Measurements from ENCODE around the gene PDE4D.
"Not testable (repeated sequence)": the region's sequence is repeated elsewhere in the genome, so short reads cannot be mapped to it uniquely, and the experiment has no call there.

Gene PDE4D

DNA sequence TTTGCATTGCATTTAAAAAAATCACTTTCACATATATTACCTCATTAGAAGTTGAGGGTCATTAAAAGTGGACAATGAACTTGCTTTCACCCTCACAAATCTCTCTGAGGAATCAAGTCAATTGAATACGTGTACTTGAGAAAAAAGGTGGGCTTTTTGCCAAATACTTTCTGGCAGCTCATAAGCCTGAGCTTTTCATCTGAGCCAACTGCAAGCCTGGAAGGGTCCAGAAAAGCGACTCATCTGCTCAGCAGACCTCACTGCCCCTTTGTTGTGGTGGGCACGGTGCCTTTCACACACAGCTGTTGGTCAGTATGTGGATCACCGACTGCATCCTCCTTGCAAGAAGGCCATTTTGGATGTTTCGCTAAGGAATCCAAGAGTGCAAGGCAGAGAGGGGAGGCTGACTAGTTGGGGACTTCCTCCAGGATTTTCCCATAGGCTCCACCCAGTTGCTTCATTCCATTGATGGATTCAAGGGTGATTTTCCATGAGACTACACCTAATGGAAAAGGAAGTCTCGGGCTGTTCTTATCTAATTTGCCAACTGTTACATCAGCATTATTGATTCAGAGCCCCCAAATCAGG lies 564.7 kb downstream of the PDE4D start:
- no peak for DNase-seq (ENCODE audit: low read depth in 2 of 2)

DNA sequence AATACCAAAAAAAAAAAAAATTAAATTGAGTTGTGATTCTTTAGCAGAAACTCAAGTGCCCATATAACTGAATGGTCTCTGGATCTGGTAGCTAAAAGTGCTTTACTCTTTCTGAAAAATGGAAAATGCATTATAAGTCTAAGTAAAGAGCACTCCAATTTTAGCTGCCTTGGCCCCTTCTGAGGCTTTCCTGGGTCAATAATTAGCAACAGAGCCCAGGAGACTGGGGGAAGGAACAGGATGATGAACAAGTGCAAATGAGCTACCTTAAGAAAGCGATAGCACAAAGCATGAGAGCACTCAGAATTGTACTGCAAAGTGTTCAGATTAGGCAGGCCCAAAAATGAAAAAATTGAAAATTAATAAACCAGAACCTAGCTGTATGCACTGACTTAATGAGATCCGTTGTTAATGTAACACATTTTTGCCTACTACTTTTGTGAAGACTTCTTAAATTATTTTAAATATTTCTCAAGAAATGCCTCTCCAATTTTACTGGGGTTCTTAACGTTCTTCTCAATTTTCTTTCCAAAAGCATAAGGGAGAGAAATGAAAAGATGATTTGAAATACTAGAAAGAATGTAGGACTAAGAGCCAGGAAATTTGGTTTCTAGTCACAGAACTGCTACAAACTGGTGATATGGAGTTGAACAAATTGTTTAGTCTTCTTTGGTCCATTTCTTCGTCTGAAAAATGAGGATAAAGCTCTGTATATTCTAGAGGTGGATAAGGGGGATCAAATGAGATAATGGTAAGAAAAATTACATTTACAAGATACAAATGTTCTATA lies 566.1 kb downstream of the PDE4D start:
- DNase-seq (ENCODE audit: low read depth in 2 of 2): no peak

DNA sequence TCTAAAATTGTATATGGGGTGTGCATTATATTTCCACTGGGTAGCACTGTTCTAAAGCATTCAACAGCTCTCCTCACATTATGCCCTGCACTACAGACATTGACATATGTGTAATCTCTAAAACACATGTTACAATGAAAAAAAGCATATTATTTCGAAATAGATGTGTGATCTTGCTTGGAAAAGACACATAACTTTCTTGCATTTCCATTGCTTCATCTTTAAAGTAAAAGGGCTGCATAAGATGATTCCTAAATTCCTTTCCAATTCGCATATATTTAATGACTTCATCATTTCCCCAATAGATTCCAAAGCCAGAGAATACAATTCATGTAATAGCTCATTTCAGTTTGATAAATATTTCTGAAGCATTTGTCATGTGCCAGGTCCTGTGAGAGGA lies 566.9 kb downstream of the PDE4D start:
- no peak for DNase-seq (ENCODE audit: low read depth in 2 of 2)

DNA sequence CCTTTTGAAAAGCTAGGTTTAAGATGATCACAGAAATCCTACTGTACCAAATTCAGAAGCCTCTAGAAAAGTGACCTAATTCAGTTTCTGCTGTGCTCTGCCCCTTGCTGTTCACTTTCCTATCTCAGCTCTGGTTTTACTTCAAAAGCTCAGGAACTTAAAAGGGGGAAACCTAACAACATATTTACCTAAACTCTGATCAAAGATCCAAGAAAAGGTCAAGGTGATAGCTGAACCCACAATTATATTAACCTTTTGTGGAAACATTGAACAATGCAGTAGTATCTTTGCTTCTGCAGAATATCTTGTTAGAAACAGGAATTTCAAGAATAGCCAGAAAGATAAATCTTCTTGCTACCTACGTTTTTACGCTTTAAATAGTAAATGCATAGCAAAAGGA lies 568.5 kb downstream of the PDE4D start:
- DNase-seq (ENCODE audit: low read depth in 2 of 2): no peak

DNA sequence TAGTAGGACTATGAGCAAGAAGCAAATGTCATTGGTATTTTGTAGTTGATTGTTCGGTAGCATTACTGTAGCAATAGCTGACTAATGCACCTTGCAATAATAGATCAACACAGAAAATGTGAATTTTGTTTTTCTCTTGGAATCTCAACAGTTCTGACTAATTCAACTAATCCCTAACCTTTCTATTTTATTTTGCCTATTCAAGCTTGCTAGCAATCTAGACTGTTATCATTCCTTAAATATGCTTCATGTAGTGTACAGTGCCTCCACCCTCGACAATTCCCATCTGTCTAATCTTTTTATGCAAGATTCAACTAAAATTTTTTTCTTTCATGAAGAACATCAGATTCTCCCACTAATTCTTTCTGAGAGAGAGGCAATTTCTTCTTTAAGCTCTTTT lies 570.6 kb downstream of the PDE4D start:
- DNase-seq (ENCODE audit: low read depth in 2 of 2): no peak

DNA sequence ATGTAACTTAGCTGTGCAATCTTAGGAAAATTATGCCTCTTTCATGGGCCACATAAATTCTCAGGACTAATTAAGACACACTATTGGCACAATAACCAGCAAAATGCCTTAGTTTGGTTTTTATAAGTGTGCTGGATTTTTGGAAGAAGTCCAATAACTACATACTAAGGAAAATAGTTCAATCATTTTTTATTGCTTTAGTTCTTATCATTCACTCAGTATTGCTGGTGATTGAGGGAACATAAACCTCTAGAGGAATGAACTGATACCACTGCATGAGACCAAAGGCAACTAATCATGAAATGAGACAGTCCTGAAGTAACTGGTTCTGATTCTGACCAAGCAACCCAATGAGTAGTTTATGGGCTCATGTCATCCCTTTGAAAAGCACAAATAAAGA lies 571.5 kb downstream of the PDE4D start:
- DNase-seq (ENCODE audit: low read depth in 2 of 2): no peak

DNA sequence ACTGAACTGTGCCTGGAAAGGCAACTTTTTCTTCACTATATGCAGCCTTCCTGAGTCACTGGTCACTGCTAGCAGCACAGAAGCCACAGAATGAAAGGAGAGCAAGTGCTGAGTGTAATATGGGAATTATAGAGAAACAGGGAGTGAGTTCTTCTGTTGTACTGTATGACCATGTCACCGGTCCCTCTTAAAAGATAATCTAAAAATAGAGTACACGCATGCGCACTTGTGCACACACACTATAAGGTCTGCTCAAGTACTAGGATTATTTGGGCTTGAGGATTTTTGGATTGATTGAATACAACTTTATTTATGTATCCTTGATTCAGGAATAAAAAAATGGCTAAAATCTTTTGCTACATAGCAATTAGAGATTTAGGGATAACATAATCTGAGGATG lies 571.9 kb downstream of the PDE4D start:
- no peak for DNase-seq (ENCODE audit: low read depth in 2 of 2)

DNA sequence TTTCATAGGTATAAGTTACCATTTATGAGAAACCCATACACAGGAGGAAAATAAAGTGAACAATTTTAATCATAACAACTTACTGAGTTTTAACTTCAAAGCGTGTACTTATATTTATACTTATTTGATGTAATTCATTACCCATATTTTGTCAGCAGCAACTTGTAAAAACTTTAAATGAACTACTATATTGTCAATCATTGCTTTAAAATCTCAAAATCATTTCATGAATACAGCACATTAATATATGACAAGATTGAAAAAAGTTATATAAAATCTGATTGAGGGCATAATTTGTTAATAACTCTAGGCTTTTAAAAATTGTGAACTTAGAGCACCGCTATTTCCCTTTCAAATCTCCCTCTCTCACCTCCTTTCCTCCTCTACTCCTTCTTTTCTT lies 573.1 kb downstream of the PDE4D start:
- DNase-seq (ENCODE audit: low read depth in 2 of 2): no peak

DNA sequence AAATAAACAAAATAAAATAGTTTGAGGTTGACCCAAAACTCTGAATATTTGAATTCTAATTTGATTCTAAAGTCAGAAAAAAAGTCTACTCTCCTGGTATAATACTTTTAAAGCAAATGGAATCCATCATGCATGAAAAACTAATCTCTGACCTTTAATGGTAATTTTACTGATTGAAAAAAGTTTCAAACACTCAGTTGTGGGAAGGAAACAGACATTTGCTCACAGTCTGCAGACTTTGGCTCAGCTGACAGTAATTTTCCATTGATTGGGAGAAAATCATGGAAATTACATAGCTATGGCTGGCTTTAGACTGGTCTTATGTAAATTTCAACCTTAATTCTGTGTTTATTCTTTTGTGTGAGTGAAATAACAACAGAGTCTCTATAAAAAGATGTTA lies 574.3 kb downstream of the PDE4D start:
- DNase-seq (ENCODE audit: low read depth in 2 of 2): no peak

DNA sequence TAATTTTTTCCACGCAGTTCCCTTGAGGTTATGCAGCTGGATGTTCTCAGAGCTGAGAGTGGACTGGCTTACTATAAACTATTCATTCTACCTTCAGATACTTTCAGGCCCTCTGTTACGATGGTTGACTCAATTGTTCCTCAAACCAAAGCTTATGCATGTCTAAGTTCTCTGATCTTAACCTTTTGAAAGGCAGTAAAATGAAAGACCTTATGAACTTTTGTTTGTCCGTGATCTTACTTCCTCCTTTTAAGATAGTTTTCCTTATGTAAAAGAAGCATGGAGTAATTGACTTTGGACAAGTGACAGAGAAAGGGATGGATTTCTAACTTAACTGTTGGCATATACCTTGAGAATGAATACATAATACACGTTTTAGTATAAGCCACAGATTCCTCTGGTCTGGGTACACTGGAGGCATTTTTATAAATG lies 575.7 kb downstream of the PDE4D start:
- no peak for DNase-seq (ENCODE audit: low read depth in 2 of 2)

DNA sequence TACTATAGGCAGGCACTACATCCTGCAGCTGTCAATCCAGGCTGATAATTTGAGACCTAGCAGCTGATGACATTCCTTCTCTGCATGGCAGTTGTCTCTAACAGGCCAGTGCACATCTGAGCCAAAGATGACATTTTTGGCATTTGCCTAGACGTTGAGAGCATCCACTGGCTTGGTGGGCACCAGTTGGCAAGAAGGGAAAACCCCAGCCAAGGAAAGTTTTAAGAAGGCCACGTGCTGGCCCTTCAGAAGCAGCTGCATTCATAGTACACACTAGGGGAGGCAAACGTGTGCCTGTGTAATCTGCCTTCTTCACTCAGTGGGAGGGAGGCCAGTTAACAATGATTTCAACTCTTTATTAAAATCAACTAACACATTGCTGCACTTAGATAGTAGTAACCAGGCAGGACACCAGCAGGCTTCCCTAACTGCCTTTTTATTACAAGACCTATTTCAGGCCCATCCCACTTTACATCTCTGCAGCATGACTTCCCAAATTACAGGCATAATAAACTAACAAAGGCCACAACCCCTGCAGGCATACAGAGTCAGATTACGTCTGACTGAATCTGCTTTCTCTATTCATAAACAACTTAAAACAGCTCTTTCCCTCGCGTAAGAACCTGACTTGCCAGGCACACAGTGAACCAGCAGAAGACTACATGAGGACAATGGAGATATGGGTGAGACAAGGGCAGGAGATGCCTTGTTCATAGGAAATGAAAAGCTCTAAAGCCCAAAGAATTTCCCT lies 576.3 kb downstream of the PDE4D start:
- no peak for DNase-seq (ENCODE audit: low read depth in 2 of 2)

DNA sequence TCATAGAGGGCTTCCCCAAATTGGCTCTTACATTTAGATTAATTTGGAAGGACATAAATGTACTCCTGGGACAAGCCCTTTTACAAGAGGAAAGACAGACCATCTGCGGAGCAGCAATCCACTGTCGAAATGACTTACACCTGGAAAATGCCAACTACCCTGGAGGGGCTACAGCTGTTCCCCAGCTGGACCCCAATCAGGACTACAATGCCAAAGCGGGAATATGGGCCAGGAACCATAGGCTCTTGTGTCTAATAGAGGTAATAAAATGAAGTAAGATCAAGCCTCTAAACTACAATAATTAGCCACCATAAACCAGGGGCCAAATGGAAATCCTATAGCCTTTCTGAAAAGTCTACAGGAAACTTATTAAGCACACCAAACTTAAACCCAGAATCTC lies 581.3 kb downstream of the PDE4D start:
- DNase-seq (ENCODE audit: low read depth in 2 of 2): no peak

DNA sequence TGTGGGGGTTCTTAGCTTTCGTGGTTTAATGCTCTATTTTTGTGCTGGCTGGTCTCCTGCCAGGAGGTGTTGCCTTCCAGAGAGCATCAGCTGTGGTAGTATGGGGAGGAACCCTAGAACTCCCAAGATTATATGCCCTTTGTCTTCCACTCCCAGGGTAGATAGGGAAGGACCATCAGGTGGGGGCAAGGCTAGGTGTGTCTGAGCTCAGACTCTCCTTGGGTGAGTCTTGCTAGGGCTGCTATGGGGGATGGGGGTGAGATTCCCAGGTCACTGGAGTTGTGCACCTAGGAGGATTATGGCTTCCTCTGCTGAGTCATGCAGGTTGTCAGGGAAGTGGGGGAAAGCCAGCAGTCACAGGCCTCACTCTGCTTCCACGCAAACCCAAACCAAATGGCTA lies 584.8 kb downstream of the PDE4D start:
- DNase-seq (ENCODE audit: low read depth in 2 of 2): not testable (repeated sequence)

DNA sequence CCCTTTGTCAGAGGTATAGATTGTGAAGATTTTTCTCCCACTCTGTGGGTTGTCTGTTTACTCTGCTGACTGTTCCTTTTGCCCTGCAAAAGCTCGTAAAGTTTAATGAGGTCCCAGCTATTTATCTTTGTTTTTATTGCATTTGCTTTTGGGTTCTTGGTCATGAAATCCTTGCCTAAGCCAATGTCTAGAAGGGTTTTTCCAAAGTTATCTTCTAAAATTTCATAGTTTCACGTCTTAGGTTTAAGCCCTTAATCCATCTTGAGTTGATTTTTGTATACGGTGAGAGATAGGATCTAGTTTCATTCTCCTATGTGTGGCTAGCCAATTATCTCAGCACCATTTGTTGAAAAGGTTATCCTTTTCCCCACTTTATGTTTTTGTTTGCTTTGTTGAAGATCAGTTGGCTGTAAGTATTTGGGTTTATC lies 590.2 kb downstream of the PDE4D start:
- DNase-seq (ENCODE audit: low read depth in 2 of 2): not testable (repeated sequence)

DNA sequence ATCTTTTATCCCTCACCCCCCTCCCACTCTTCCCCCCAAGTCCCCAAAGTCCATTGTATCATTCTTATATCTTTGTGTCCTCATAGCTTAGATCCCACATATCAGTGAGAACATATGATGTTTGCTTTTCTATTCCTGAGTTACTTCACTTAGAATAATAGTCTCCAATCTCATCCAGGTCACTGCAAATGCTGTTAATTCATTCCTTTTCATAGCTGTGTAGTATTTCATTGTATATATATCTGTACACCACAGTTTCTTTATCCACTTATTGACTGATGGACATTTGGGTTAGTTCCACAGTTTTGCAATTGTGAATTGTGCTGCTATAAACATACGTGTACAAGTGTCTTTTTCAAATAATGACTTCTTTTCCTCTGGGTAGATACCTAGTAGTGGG lies 591.0 kb downstream of the PDE4D start:
- DNase-seq (ENCODE audit: low read depth in 2 of 2): not testable (repeated sequence)

DNA sequence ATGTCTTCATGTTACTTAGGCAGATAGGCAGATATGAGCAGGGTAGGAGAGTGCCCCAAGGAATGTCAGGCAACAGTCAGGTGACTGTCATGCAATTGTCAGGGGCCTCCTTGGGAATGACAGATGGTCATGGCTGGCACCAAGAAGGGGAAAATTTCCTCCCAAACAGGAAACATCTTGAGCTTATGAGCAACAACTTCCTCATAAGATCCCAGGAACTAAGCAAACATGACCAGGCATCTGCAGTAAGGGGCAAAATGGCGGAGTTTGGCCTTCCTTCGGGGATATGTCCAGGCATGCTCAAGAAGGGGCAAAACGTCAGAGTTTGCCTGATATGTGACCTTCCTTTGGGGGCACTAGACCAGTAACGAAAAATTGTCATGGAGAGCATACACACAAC lies 591.8 kb downstream of the PDE4D start:
- DNase-seq (ENCODE audit: low read depth in 2 of 2): no peak

DNA sequence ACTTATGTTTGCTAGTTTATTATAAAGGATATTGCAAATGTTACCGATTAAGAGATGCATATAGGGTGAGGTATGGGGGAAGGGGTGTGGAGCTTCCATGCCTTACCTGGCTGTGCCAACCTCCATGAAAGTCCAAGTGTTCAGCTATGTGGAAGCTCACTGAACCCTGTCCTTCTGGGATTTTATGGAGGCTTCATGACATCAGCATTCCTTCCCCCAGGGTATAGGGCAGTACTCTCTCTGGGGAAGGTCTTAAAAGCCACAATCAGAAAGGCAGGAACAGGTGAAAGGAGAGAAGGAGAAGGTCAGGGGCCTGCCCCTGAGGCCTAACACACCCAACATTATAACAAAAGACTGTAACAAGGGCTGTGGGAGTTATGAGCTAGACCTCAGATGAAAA lies 592.6 kb downstream of the PDE4D start:
- no peak for DNase-seq (ENCODE audit: low read depth in 2 of 2)

DNA sequence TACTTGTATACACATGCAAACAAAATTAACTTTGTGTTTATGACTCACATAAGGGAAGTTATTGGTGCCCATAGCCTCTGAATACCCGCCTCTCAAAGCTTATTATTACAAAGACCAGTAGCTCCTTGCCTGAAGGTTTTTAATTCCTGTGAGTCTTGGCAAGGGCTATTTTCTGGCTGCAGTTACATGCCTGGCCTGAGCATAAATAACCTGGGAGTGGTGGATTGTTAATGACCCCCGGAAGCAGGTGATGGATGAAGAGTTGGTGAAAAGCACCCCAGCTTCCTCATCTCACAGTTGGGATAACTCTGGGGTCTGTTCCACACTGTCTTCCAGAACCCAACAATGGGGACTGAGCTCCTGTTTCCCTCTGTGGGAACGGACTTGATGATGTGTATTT lies 594.5 kb downstream of the PDE4D start:
- no peak for DNase-seq (ENCODE audit: low read depth in 2 of 2)

DNA sequence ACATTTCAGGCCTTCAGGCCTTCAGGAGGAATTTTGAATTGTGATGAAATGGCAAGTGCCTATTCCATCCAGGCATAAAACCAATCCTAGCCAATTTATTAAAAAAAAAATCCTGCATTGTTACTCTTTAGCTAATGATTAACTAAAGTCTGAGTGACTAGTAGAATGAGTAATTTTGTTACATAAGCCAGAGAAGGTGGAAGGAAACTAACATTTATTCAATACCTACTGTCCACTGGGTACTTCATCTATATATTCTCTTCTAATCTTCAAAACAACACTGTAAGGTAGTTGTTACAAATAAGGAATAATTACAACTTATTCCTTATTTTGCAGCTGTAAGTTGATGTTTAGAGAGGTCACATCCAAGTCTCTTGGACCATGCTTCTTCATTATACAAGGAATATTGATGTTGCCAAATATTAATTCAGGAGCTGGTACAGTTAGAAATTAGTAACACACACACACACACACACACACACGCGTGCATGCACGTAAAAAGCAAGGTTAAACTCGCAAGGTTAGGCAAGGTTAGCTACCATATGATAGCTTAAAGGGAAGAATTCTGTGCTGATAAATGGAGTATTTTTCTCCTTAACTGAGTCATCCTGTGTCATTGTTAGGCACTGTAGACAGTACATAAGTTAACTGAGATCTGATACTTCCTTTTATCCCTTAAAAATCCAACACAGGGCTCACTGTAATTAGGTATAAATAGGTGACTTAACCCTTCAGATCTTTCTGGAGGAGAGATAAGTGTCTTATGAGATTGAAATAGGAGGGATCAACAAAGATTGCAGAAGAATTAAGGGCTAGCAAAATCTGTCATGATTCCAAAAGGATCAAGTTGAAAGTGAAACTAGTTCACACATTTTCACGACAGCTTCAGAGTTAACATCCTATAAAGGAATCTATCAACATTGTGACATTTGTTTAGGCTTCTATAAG lies 596.9 kb downstream of the PDE4D start:
- no peak for DNase-seq (ENCODE audit: low read depth in 2 of 2)

DNA sequence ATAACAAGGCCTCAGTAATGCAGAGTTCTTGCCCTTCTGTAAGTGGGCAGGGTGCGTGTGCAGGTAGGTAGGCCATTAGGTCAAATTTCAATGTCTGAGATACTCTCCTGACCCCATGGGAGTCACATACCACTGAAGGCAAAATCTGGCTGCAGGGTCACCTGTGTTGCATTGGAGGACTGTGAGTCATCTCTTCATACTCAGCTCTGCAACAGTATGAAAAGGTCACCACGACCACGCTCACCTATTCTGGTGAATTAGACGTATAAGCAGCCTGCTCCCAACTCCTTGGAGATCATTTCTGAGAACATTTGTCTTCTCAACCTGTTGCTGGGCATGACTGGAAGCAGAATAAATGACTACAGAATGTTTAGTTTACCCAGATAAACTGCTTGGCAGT lies 599.8 kb downstream of the PDE4D start:
- DNase-seq (ENCODE audit: low read depth in 2 of 2): no peak

DNA sequence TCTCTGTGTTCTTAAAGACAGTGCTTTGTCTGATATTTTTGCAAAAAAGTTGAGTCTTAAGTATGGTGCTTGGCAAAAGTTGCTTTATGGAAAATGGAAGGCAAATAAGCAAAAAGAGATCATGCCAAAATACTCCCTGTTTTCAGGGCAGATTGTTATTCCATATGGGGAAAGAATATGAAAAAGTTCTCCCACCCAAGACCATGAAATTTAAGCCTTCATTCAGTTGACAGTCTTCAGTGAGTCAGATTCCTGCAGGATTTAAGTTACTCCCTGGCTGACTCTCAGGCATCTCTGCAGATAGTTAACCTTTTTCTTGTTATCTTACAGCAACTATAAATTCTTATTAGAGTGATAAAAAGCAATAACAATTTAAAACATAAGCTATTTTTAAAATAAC lies 601.6 kb downstream of the PDE4D start:
- DNase-seq (ENCODE audit: low read depth in 2 of 2): no peak

DNA sequence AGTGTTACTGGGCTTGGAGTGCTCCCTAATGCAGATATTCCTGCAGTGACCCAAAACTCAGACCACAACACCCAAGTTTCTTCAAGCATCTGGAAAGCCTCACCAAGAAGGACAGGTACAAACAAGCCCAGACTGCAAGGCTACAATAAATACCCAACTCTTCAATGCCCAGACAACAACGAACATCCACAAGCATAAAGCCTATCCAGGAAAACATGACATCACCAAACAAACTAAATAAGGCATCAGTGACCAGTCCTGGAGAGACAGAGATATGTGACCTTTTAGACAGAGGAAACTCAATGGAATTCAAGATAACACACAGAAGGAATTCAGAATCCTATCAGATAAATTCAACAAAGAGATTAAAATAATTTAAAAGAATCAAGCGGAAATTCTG lies 605.6 kb downstream of the PDE4D start:
- no peak for DNase-seq (ENCODE audit: low read depth in 2 of 2)

Measured in stimulated activated CD8-positive, alpha-beta memory T cell treated with anti-CD3 and anti-CD28 coated beads, Interleukin-2, amount 100 ng/mL, for 1 hour (primary cell).